GM21528 (cell line): Measurements from ENCODE around the gene MAK.
A peak's percentile ranks its signal among the peaks of the same experiment; 100 is the strongest.
"Not testable (repeated sequence)": the region's sequence is repeated elsewhere in the genome, so short reads cannot be mapped to it uniquely, and the experiment has no call there.

Experiments
- ATAC-seq: cut with Tn5 transposase; IDR thresholded peaks from one replicate; pipeline ENCODE4 v1.9.1; 2021; ENCODE audit warnings: mild to moderate bottlenecking, moderate library complexity; ENCODE audit not compliant: unreplicated experiment, low FRiP score

Gene MAK, protein sequence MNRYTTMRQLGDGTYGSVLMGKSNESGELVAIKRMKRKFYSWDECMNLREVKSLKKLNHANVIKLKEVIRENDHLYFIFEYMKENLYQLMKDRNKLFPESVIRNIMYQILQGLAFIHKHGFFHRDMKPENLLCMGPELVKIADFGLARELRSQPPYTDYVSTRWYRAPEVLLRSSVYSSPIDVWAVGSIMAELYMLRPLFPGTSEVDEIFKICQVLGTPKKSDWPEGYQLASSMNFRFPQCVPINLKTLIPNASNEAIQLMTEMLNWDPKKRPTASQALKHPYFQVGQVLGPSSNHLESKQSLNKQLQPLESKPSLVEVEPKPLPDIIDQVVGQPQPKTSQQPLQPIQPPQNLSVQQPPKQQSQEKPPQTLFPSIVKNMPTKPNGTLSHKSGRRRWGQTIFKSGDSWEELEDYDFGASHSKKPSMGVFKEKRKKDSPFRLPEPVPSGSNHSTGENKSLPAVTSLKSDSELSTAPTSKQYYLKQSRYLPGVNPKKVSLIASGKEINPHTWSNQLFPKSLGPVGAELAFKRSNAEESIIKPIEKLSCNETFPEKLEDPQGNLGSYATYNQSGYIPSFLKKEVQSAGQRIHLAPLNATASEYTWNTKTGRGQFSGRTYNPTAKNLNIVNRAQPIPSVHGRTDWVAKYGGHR

GRCh38 chr6:10837995-10838793 is at the start of gene MAK:
Gene MAK (minus strand): TSS chr6:10838539. CDS start chr6:10830648, 7,891 bp downstream.
- peak; percentile 82 for ATAC-seq

DNA sequence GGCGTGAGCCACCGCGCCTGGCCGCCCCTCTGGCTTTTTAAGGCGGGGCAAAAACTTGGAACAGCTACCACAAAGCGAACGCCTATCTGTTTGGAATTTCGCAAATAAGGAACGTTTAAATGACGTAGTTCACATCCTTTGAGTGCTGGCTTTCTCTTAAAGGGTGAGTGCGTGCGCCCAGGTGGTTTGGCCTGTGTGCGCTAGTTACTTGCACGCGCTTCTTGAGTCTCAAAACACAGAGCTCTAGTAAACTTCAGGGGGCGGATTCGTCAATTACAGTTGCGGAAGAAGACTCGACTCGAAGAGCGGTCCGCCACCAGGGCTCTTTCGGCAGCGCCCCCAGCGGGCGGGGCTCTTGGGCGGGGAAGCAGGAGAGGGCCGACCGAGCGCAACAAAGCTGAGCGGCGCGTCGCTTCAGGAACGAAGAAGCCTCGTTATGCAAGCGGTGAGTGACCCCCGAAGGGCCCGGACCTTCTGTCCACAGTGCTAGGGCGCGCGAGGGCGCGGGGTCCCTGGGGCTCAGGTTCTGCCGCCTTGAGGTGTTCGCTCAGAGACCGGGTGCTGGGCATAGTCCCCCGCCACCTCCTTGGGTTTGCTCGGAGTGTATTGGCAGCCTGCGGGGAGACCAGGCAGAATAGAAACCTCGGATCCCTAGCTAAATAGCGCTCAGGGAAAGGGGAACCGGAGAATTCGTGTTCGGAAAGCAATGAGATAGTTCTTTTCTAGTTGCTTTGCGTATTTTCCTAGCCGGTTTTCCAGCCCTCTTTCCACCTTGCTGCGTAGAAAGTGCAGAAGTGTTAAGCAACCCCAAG is 48.6 kb upstream of the MAK start, which contains the start of gene SYCP2L:
SYCP2L (plus strand) TSS at position 362 of the 812 bp plus-strand sequence; CDS start at position 437, 75 bp downstream.
- no peak for ATAC-seq

- not testable (repeated sequence) for ATAC-seq
Measured at GRCh38 chr6:10886365-10886690, 48.0 kb upstream of the MAK start.

- no peak for ATAC-seq
Measured at GRCh38 chr6:10884245-10884972, 46.1 kb upstream of the MAK start.

GRCh38 chr6:10883312-10884244 is 45.2 kb upstream of the MAK start:
- ATAC-seq = no peak

DNA sequence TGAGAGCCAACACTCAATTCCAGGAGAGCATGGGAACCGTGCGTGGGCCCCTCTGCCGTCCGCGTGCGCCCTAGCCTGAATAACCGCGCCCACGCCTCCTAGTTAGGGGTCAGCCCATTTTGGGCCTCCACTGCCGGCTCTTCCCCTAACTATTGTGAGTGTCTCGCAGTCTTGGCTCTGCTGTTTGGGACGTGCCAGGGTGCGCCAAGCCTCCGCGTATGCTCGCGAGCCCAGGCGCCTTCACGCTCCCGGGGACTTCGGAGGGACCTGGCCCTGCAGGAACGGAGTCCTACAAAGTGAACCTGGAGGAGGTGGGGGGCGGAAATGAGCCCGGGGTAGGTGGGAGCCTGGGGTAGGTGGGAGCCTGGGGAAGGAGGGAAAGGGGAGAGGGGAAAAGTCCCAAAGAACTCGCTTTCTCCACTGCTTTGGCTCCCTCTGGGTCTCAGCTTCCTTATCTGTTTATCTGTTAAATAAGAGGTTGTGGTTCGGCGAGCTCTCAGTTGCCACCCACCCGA is 44.4 kb upstream of the MAK start:
- no peak for ATAC-seq

GRCh38 chr6:10882253-10882630 is 43.9 kb upstream of the MAK start:
- not testable (repeated sequence) for ATAC-seq

DNA sequence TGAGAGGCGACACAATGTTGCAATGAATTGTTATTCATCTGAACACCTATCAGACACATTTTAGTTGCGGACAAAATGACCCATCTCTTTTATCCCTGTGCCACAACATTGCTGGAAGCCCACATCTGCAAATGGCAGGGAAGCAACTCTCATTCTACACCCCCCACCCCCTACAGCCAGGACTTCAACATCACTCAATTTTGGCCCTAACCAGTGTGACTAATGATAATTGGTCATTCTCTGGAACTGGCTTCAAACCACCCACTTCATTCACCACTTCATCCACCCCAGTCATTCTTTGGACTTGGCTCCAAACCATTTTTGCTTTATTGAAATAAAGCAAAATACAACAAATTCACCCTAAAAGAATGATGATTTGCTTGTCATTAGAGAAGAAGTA is 42.0 kb upstream of the MAK start:
- ATAC-seq = no peak

- ATAC-seq = no peak
Measured at GRCh38 chr6:10877871-10878270, 39.5 kb upstream of the MAK start.

DNA sequence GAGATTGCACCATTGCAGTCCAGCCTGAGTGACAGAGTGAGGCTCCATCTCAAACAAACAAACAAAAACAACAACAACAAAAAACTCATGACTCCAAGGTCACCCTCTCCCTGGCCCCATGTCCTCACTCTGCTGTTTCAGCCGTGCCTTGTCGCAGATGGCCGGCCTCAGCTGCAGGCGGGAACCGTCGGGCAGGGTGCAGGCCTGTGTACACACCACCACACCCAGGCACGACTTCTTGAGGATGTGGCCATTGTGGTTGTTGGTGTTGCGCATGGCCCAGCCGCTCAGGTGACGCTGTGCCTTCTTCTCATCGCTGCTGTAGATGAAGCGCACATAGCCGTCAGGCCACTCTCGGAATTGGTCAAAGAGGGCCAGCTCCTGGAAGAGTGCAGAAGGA is 38.7 kb upstream of the MAK start:
- no peak for ATAC-seq

GRCh38 chr6:10875026-10875425 is 36.7 kb upstream of the MAK start:
- ATAC-seq = no peak

DNA sequence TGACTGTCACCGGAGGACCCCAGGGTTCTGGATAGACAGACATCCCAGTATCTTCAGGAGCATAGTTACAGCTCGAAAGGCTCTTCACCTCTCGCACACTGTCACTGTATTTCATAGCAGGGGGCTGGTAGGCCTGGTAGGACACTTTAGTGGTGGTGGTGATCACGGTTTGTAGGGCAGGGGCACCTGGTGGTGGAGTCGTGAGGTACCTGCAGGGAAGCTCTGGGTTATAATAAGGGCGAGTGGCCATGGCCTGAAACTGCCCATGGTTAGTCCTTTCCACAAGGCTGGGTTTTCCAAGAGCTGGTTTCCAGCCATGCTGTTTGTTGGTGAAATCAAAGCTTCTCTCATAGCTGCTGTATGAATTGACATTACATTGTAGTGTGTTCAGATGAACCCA is 35.9 kb upstream of the MAK start:
- ATAC-seq = no peak

GRCh38 chr6:10873374-10873773 is 35.0 kb upstream of the MAK start:
- ATAC-seq = no peak

DNA sequence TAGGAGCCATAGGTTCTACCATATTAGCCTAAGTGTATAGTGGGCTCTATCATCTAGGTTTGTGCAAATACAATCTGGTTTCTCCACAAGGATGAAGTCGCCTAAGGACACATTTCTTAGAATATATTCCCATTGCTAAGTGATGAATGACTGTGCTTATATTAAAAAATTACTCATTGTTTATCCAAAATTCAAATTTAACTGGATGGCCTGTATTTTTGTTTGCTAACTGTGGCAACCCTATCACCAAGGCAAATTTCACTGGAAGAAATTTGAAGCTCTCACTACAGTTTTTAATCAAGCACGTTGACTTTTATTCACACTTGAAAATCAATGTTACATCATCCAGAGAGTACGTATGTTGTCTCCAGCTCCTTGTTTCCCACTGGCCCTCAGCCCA is 29.6 kb upstream of the MAK start:
- no peak for ATAC-seq

- not testable (repeated sequence) for ATAC-seq
Measured at GRCh38 chr6:10866709-10867108, 28.4 kb upstream of the MAK start.

GRCh38 chr6:10863031-10863430 is 24.7 kb upstream of the MAK start:
- ATAC-seq = not testable (repeated sequence)

DNA sequence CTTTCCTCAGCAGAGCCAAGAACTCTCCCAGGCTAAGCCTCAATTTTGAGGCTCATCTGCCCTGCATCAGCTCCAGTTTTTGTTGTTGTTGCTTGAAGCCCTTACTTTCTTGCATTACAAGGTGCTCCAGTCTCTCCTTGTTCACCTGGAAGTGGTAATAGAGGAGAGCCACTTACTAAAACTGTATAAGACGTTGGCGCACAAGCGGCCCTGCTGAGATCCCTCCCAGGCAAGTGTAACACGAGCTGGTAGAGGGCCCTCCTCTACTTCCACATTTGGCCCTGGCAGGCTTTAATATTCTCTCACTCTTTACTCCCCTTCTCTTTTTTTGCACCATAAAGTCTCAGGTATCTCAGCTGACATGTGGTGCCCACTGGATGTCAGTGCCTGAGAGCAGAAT is 24.0 kb upstream of the MAK start:
- no peak for ATAC-seq

DNA sequence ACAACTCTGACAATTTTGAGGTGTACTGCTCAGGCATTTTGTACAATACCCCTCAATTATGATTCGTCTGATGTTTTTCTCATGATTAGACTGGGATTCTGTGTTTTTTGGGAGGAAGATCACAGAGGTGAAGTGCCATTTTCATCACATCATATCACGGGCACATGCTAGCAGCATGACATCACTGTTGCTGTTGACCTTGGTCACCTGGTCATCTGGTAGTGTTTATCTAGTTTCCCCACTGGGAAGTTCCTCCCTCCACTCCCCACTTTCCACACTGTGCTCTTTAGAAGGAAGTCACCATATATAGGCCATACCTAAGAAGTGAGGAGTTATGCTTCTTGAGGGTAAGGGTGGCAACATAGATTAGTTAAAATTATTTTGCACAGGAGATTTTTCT is 22.7 kb upstream of the MAK start:
- ATAC-seq = no peak

DNA sequence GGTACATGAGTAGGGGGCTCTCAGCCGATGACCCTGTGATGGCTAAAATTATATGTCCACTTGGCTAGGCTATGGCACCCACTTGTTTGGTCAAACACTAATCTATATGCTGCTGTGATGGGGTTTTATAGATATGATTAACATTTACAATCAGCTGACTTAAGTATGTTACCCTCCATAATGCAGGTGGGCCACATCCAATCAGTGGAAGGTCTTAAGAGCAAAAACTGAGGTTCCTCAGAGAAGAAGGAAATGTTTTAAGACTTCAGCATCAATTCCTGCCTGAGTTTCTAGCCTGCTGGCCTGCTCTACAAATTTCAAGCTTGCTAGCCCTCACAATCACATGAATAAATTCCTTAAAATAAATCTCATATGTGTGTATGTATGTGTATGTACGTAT is 18.9 kb upstream of the MAK start:
- ATAC-seq = no peak
